Chondrocyte (in vitro differentiated cells): ENCODE results near the gene BICDL2. TPM values are rescaled to one million over a fixed set of nuclear protein-coding genes. Genes with fewer than 3 reads are reported as not detected.
"Not testable (repeated sequence)": the region's sequence is repeated elsewhere in the genome, so short reads cannot be mapped to it uniquely, and the experiment has no call there.

Experiments
- DNase-seq: peaks from one replicate; pipeline ENCODE4 v3.0.0; 2021; ENCODE audit warnings: mixed read lengths, low spot score
- H3K27ac Mint-ChIP-seq: one replicate; pipeline ENCODE4 v1.8.0; 2021; ENCODE audit warnings: mild to moderate bottlenecking, moderate library complexity, mixed read lengths; ENCODE audit not compliant: unreplicated experiment
- H3K27me3 Mint-ChIP-seq: 2 replicates; pipeline ENCODE4 v1.8.0; 2021; ENCODE audit warnings: low read depth, mixed read lengths
- H3K36me3 Mint-ChIP-seq: 2 replicates; pipeline ENCODE4 v1.8.0; 2021; ENCODE audit warnings: low read depth, mixed read lengths
- H3K4me1 Mint-ChIP-seq: 2 replicates; pipeline ENCODE4 v1.8.0; 2021; ENCODE audit warnings: low read depth, mild to moderate bottlenecking, mixed read lengths
- H3K4me3 Mint-ChIP-seq: one replicate; pipeline ENCODE4 v1.8.0; 2021; ENCODE audit warnings: mild to moderate bottlenecking, moderate library complexity, mixed read lengths; ENCODE audit not compliant: unreplicated experiment
- H3K9me3 Mint-ChIP-seq: 2 replicates; pipeline ENCODE4 v1.8.0; 2021; ENCODE audit warnings: low read depth, mixed read lengths
- CTCF ChIP-seq: fragments of 200-600 bp; sonication (generic); IDR thresholded peaks from 2 replicates; pipeline ENCODE4 v1.5.0; 2021; ENCODE audit warnings: antibody characterized with exemption, mild to moderate bottlenecking, moderate library complexity
- long read RNA-seq: library from polyadenylated mRNA; stranded (forward); transcript quantifications from one replicate; pipeline ENCODE4 v2.0.0, GENCODE V29; 2021
- total RNA-seq: library from RNA; stranded (reverse); gene quantifications from 3 replicates; pipeline ENCODE4 v1.2.1, GENCODE V29; 2021

The BICDL2 gene
- total RNA-seq: not detected in 3 replicates
- long read RNA-seq: 0 reads

GRCh38 chr16:3036726-3037315, at the start of gene BICDL2:
Gene BICDL2 (minus strand): TSS chr16:3036944. CDS start chr16:3035496, 1,448 bp downstream.
- Mint-ChIP-seq H3K4me3 (no peak within 1 kb of the TSS), H3K9me3 (no peaks in the 10 kb centered on the region), H3K4me1 (peaks cover 3% of the 10 kb centered on the region), H3K27me3 (peaks cover 55% of the 10 kb centered on the region), H3K36me3 (no peaks in the 10 kb centered on the region), H3K27ac (no peak within 1 kb of the TSS)
- DNase-seq: no peak
- TF ChIP-seq CTCF: no peak

- peaks cover 7% of the 10 kb centered on the region for H3K27me3 Mint-ChIP-seq
- H3K9me3 Mint-ChIP-seq: no peaks in the 10 kb centered on the region
- H3K4me3 Mint-ChIP-seq: no peak overlapping the region
- DNase-seq: no peak
- no peaks in the 10 kb centered on the region for H3K36me3 Mint-ChIP-seq
- no peak for TF ChIP-seq CTCF
- no peak overlapping the region for H3K27ac Mint-ChIP-seq
- peaks cover 9% of the 10 kb centered on the region for H3K4me1 Mint-ChIP-seq
Observed at GRCh38 chr16:3085868-3086595, 49.3 kb upstream of the BICDL2 start.

GRCh38 chr16:3084969-3085670, 48.4 kb upstream of the BICDL2 start:
- H3K27me3 Mint-ChIP-seq: peaks cover 10% of the 10 kb centered on the region
- H3K4me1 Mint-ChIP-seq: peaks cover 9% of the 10 kb centered on the region
- H3K4me3 Mint-ChIP-seq: no peak overlapping the region
- no peak for TF ChIP-seq CTCF
- H3K27ac Mint-ChIP-seq: no peak overlapping the region
- H3K9me3 Mint-ChIP-seq: no peaks in the 10 kb centered on the region
- H3K36me3 Mint-ChIP-seq: no peaks in the 10 kb centered on the region
- DNase-seq: no peak

- no peaks in the 10 kb centered on the region for H3K9me3 Mint-ChIP-seq
- no peaks in the 10 kb centered on the region for H3K36me3 Mint-ChIP-seq
- H3K27ac Mint-ChIP-seq: no peak overlapping the region
- TF ChIP-seq CTCF: no peak
- no peak for DNase-seq
- no peak overlapping the region for H3K4me3 Mint-ChIP-seq
- peaks cover 9% of the 10 kb centered on the region for H3K4me1 Mint-ChIP-seq
- peaks cover 16% of the 10 kb centered on the region for H3K27me3 Mint-ChIP-seq
Observed at GRCh38 chr16:3084491-3084890, 47.7 kb upstream of the BICDL2 start.

- H3K36me3 Mint-ChIP-seq, H3K4me3 Mint-ChIP-seq, DNase-seq, H3K4me1 Mint-ChIP-seq, H3K27ac Mint-ChIP-seq, H3K9me3 Mint-ChIP-seq: not testable (repeated sequence)
- H3K27me3 Mint-ChIP-seq: peaks cover 21% of the 10 kb centered on the region
Observed at GRCh38 chr16:3083408-3083807, 46.7 kb upstream of the BICDL2 start.

GRCh38 chr16:3081957-3082356, 45.2 kb upstream of the BICDL2 start:
- H3K27ac Mint-ChIP-seq: not testable (repeated sequence)

More at GRCh38 chr16:3081957-3082356, 45.2 kb upstream of the BICDL2 start:
- DNase-seq, H3K9me3 Mint-ChIP-seq, H3K36me3 Mint-ChIP-seq, H3K4me1 Mint-ChIP-seq, H3K4me3 Mint-ChIP-seq: not testable (repeated sequence)
- peaks cover 24% of the 10 kb centered on the region for H3K27me3 Mint-ChIP-seq
